WI38 (cell line): ENCODE measurements around the gene KIF25.

Experiments
- H3K4me3 ChIP-seq: 2 replicates; pipeline ENCODE4 v1.5.1; 2011; ENCODE audit warnings: low read depth, mild to moderate bottlenecking, control low read depth, low read length
- TF ChIP-seq, protein P1 (sequence below): IDR thresholded peaks from 2 replicates; pipeline ENCODE4 v1.5.1; 2012; ENCODE audit warnings: low read depth, mild to moderate bottlenecking, control low read depth, low read length

The KIF25 gene

GRCh38 chr6:168033791-168034190, 36.3 kb downstream of the KIF25 start:
- TF ChIP-seq, protein P1, sequence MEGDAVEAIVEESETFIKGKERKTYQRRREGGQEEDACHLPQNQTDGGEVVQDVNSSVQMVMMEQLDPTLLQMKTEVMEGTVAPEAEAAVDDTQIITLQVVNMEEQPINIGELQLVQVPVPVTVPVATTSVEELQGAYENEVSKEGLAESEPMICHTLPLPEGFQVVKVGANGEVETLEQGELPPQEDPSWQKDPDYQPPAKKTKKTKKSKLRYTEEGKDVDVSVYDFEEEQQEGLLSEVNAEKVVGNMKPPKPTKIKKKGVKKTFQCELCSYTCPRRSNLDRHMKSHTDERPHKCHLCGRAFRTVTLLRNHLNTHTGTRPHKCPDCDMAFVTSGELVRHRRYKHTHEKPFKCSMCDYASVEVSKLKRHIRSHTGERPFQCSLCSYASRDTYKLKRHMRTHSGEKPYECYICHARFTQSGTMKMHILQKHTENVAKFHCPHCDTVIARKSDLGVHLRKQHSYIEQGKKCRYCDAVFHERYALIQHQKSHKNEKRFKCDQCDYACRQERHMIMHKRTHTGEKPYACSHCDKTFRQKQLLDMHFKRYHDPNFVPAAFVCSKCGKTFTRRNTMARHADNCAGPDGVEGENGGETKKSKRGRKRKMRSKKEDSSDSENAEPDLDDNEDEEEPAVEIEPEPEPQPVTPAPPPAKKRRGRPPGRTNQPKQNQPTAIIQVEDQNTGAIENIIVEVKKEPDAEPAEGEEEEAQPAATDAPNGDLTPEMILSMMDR: no peak

GRCh38 chr6:168034537-168034936, 37.1 kb downstream of the KIF25 start:
- no peak overlapping the region for H3K4me3 ChIP-seq
- TF ChIP-seq, protein P1: no peak

More at GRCh38 chr6:168033791-168034190, 36.3 kb downstream of the KIF25 start:
- H3K4me3 ChIP-seq: no peak overlapping the region

GRCh38 chr6:168035098-168035660, 37.7 kb downstream of the KIF25 start:
- H3K4me3 ChIP-seq: 0 out of 2 replicates have a peak overlapping the region, but pooled peaks have one; percentile 22

GRCh38 chr6:168035661-168036545, 38.4 kb downstream of the KIF25 start:
- TF ChIP-seq, protein P1: no peak
- 0 out of 2 replicates have a peak overlapping the region, but pooled peaks have one; percentile 22 for H3K4me3 ChIP-seq

More at GRCh38 chr6:168035098-168035660, 37.7 kb downstream of the KIF25 start:
- TF ChIP-seq, protein P1: no peak

DNA sequence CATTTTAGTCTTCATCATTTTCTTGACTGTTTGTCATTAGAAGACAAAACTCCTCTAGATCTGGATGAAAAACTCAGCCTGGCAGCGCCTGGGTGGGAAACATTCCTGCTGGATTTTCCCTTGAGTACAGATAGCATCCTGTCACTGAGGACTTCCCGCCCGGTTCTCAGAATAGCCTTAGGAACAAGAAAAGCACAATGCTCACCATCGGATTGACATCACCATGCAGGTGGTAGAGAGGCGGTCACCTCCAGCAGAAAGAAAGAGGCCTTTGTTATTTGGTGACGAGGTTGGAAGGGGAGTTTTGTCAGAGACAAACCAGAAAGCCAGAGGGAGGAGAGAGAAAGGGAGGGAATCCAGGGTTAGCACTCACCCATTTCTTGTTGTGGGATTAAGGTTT, 39.8 kb downstream of the KIF25 start:
- TF ChIP-seq, protein P1: no peak
- H3K4me3 ChIP-seq: no peak overlapping the region

GRCh38 chr6:168037856-168038255, 40.4 kb downstream of the KIF25 start:
- H3K4me3 ChIP-seq: no peak overlapping the region
- TF ChIP-seq, protein P1: no peak
